RWPE1 (cell line): Measurements from ENCODE around the gene KRTAP17-1.
"Not testable (repeated sequence)": the region's sequence is repeated elsewhere in the genome, so short reads cannot be mapped to it uniquely, and the experiment has no call there.

ENCODE experiments used
- CTCF ChIA-PET: fragments of 350-600 bp; sonication (Branson Sonifier 250); formaldehyde crosslinking; extraction: SDS; loops from one replicate; lab custom pipeline; 2021; lab: Yijun Ruan, JAX
- POLR2A ChIA-PET: fragments of 400-600 bp; formaldehyde crosslinking; extraction: SDS; loops from one replicate; lab custom pipeline; 2020; ENCODE audit warnings: antibody characterized with exemption; ENCODE audit not compliant: low non-redundant PET; lab: Yijun Ruan, JAX
- DNase-seq: peaks from one replicate; pipeline ENCODE4 v3.0.0; 2012; ENCODE audit warnings: low spot score
- H3K27ac ChIP-seq: fragments of 450-650 bp; 2 replicates; pipeline ENCODE4 v1.5.1; 2017
- TF ChIP-seq, protein P1 (sequence below): fragments of 450-650 bp; conservative IDR thresholded peaks from 2 replicates; pipeline ENCODE4 v1.5.1; 2017; ENCODE audit warnings: low read depth, mild to moderate bottlenecking

The KRTAP17-1 gene

DNA sequence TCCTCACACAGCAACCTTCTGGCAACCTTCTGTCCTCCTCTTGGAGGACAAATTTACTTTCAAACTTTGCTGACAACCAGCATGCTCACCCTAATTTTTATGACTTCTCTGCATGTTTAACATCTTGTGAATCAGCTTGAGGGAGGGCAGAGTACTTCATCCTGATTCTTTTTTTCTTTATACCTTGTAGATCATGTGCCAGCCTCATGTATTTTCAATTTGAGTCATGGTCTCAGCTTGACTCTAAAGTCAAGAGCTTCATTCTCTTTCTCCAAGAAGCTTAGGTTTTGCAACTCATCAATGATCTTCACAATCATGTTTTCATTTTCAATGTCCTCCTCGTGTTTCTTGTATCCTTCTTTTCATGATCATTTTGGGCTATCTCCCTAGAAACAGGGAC is 43.7 kb downstream of the KRTAP17-1 start:
- DNase-seq: no peak
- TF ChIP-seq, protein P1, sequence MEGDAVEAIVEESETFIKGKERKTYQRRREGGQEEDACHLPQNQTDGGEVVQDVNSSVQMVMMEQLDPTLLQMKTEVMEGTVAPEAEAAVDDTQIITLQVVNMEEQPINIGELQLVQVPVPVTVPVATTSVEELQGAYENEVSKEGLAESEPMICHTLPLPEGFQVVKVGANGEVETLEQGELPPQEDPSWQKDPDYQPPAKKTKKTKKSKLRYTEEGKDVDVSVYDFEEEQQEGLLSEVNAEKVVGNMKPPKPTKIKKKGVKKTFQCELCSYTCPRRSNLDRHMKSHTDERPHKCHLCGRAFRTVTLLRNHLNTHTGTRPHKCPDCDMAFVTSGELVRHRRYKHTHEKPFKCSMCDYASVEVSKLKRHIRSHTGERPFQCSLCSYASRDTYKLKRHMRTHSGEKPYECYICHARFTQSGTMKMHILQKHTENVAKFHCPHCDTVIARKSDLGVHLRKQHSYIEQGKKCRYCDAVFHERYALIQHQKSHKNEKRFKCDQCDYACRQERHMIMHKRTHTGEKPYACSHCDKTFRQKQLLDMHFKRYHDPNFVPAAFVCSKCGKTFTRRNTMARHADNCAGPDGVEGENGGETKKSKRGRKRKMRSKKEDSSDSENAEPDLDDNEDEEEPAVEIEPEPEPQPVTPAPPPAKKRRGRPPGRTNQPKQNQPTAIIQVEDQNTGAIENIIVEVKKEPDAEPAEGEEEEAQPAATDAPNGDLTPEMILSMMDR: no peak
- ChIA-PET CTCF (no interaction called here), POLR2A (no interaction called here)
- no peak overlapping the region for H3K27ac ChIP-seq

DNA sequence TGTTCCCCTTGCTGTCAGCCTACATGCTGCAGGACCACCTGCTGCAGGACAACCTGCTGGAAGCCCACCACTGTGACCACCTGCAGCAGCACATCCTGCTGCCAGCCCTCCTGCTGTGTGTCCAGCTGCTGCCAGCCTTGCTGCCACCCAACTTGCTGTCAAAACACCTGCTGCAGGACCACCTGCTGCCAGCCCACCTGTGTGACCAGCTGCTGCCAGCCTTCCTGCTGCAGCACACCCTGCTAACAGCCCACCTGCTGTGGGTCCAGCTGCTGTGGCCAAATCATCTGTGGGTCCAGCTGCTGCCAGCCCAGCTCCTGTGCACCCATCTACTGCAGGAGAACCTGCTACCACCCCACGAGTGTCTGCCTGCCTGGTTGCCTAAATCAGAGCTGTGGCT is 44.2 kb downstream of the KRTAP17-1 start:
- H3K27ac ChIP-seq, CTCF ChIA-PET, DNase-seq, POLR2A ChIA-PET: not testable (repeated sequence)

DNA sequence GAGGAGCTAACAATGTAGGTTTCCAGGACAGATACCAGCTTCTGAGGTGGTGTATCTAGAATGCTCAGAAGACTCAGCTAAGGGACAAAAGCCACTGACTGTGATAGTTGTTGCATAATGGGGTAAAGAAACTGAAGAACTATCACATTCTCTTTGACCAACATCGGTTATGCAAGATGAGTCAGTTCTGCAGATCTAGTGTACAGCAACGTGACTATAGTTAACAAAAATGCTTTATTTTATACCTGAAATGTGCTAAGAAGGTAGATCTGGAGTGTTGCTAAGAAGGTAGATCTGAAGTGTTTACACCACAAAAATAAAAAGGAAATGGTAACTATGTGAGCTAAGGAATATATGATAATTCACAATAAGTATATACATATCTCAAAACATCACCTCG is 47.8 kb downstream of the KRTAP17-1 start:
- ChIA-PET POLR2A (no interaction called here), CTCF (no interaction called here)
- no peak overlapping the region for H3K27ac ChIP-seq
- DNase-seq: no peak
- TF ChIP-seq, protein P1: no peak

DNA sequence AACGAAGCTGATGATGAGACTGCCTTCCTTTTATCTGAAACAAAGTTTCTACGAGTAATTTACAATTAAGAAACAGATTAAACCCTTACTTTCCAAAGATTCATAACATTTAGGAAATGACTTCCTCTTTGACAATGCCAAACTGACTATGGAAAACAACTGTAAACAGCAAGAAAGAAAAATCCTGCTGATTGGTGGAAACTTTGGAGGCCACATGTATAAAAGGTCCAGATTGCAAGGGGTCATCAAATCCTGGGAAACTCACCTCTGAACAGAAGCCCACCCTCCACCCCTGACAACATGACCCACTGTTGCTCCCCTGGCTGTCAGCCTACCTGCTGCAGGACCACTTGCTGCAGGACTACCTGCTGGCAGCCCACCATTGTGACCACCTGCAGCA is 50.4 kb downstream of the KRTAP17-1 start, which contains the start of gene KRTAP9-6:
TSS of gene KRTAP9-6 (plus strand) at position 301 of the 400 bp plus-strand sequence. CDS start at position 301, 0 bp downstream.
- H3K27ac ChIP-seq: no peak within 1 kb of the TSS
- no peak for DNase-seq
- CTCF ChIA-PET: no interaction called here
- TF ChIP-seq, protein P1: no peak
- POLR2A ChIA-PET: no interaction called here
